Astrocyte (in vitro differentiated cells and primary cell): ENCODE data around the gene SPON1.

Experiments used
- EZH2 ChIP-seq: IDR thresholded peaks from 2 replicates; pipeline ENCODE4 v1.6.1; 2012; ENCODE audit warnings: mild to moderate bottlenecking, low read length, inconsistent platforms; ENCODE audit not compliant: insufficient read depth
- TF ChIP-seq, protein P1 (sequence below): IDR thresholded peaks from 2 replicates; pipeline ENCODE4 v1.5.1; 2011; ENCODE audit warnings: low read depth, mild to moderate bottlenecking, inconsistent platforms, low read length, moderate library complexity; ENCODE audit not compliant: insufficient read depth

DNA sequence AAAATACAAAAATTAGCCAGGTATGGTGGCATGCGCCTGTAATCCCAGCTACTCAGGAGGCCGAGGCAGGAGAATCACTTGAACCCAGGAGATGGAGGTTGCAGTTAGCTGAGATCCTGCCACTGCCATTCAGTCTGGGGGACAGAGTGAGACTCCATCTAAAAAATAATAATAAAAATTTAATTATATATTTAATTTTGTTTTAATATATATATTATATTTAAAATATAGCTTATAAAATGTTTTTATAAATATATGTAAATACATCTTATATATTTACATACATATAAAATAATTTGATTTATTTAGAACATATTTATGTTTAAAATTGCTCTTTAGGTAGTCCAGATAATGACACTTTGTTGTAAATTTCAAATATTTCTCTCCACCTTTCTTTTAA is 82.9 kb downstream of the SPON1 start:
- TF ChIP-seq, protein P1, sequence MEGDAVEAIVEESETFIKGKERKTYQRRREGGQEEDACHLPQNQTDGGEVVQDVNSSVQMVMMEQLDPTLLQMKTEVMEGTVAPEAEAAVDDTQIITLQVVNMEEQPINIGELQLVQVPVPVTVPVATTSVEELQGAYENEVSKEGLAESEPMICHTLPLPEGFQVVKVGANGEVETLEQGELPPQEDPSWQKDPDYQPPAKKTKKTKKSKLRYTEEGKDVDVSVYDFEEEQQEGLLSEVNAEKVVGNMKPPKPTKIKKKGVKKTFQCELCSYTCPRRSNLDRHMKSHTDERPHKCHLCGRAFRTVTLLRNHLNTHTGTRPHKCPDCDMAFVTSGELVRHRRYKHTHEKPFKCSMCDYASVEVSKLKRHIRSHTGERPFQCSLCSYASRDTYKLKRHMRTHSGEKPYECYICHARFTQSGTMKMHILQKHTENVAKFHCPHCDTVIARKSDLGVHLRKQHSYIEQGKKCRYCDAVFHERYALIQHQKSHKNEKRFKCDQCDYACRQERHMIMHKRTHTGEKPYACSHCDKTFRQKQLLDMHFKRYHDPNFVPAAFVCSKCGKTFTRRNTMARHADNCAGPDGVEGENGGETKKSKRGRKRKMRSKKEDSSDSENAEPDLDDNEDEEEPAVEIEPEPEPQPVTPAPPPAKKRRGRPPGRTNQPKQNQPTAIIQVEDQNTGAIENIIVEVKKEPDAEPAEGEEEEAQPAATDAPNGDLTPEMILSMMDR = no peak
- TF ChIP-seq EZH2 = no peak
